ENCODE measurements around the gene PAXX.

DNA sequence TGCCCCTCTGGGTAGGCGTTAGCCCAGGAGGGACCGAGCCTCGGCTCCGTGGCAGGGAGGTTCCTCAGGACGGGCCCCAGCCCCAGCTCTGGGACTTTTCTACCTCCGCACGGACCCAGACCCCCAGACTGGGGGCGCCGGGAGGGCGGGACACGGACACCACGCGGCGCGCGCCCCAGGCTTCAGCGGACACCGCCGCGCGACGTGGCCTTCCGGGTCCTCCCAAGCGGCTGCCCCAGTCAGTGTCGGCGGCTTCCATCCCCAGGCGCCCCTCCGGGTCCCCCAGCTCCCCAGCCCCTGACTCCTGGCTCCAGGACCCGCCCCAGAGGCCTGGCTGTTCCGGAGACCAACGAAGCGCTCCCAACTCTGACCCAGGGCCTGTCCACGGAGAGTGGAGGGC lies 6.4 kb upstream of the PAXX start:
- TF ChIP-seq EZH2phosphoT487 (IDR thresholded peaks at IDR 0.05; ENCODE audit: borderline replicate concordance) = no peak
- TF ChIP-seq, protein P1, sequence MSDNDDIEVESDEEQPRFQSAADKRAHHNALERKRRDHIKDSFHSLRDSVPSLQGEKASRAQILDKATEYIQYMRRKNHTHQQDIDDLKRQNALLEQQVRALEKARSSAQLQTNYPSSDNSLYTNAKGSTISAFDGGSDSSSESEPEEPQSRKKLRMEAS (IDR thresholded peaks at IDR 0.05) = no peak
- TF ChIP-seq, protein P2, sequence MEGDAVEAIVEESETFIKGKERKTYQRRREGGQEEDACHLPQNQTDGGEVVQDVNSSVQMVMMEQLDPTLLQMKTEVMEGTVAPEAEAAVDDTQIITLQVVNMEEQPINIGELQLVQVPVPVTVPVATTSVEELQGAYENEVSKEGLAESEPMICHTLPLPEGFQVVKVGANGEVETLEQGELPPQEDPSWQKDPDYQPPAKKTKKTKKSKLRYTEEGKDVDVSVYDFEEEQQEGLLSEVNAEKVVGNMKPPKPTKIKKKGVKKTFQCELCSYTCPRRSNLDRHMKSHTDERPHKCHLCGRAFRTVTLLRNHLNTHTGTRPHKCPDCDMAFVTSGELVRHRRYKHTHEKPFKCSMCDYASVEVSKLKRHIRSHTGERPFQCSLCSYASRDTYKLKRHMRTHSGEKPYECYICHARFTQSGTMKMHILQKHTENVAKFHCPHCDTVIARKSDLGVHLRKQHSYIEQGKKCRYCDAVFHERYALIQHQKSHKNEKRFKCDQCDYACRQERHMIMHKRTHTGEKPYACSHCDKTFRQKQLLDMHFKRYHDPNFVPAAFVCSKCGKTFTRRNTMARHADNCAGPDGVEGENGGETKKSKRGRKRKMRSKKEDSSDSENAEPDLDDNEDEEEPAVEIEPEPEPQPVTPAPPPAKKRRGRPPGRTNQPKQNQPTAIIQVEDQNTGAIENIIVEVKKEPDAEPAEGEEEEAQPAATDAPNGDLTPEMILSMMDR (IDR thresholded peaks at IDR 0.05 in 2 of 3, conservative IDR thresholded peaks at IDR 0.05 in 1 of 3; ENCODE audit: borderline replicate concordance in 1 of 3, insufficient read depth in 1 of 3, low read depth in 2 of 3, low read length in 2 of 3) = no peak

Measured in HCT116 (cell line).